Fibroblast of skin of abdomen (primary cell): Measurements from ENCODE around the gene BTBD9.

ENCODE experiments used
- DNase-seq: peaks from one replicate; pipeline ENCODE4 v3.0.0-alpha.2; 2013

BTBD9 gene

DNA sequence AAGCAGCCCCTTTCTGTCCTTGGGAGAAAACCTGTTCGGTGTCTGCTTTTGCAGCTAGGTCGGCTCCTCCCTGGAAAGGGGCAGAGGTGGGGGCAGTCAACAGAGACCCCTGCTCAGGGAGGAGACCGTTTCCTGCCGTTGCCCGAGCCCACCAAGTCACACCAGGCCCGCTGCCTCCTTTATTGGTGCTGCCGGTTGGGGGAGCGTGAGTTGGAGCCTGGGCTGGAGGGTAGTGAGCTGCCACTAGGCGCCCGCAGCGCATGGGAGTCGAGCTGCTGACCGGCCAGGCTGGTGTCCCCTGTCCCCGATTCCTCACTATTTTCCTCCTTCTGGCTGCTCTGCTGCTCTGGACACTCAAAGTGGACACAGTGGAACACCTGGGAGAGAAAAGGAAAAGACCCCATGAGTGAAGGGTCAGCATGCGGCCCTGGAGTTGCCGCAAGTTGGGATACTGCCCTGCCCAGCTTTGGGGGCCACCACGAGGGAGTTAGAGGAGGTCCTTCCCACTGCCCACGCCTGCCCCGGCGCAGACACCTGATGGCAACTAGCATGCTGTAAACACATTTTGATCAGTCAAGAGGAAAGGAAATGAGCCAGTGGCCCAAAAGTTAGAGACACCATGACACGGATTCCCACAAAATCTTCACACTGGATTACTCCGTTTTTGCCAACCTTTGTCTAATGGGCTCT lies 464.8 kb downstream of the BTBD9 start:
- DNase-seq = no peak

DNA sequence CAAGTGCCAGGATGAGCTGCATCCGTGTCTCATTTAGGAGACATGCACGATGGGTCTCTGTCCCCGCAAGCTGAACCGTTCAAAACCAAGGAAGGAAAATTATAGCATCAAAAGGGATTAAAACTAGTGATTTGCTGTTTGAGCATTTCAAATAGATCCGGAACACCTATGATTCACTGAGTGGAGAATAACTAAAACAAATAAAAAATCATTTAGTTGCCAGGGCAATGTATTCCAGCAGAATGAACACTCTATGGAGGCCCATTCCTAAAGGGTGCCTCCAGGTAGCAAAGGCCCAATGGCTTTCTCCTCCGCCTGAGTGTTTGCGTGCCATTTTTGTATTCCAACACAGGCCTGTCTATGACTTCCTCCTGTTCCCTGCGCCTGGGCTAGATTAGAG lies 465.4 kb downstream of the BTBD9 start:
- no peak for DNase-seq

DNA sequence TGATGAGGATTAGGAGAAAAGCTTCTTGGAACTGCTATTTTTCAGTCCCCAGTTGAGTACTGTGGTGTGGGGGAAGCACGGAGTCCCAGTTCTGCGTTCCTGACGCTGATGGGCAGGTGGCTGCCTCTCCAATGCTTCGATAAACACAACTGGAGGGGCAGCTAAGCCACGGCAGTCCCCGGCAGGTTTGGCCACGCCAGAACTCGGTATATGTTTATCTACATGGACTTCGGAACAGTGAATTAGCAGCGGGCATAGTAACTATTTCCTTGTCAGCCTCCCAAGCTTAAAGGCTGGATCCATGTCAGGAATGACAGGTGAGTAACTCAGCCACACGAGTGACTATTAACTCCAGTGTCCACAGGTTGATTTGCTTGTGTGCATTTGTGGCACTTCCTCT lies 465.8 kb downstream of the BTBD9 start:
- DNase-seq = no peak

DNA sequence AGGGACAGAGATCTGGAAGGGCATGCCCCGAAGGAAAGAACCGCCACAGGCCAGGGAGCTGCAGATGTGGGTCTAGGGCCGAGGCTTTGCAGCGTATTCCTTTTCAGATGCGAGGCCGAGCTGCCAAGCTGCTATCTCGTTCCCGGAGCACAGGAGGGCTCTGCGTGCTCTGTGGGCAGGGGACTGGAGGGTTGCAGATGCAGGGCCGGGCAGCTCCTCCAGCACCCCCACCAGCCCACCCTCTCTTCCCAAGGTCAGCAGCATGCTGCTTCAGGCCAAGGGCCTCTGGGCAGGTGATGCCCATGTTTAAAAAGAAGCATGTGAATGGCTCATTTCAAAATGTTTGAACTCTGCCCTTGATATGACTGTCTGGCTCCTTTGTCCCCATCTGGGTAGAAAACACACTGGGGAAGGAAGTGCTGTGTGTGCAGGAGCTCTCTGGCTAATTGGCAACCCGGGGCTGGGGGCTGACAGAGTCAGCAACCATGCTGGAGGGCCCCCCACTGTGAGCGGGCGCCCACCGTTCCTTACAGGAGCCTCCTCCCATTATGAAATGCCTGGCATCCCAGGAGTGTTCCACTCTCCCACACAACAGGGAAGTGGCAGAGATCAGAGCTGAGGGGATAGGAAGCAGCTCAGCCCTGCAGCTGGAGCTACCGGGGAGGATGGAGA lies 466.9 kb downstream of the BTBD9 start:
- no peak for DNase-seq

DNA sequence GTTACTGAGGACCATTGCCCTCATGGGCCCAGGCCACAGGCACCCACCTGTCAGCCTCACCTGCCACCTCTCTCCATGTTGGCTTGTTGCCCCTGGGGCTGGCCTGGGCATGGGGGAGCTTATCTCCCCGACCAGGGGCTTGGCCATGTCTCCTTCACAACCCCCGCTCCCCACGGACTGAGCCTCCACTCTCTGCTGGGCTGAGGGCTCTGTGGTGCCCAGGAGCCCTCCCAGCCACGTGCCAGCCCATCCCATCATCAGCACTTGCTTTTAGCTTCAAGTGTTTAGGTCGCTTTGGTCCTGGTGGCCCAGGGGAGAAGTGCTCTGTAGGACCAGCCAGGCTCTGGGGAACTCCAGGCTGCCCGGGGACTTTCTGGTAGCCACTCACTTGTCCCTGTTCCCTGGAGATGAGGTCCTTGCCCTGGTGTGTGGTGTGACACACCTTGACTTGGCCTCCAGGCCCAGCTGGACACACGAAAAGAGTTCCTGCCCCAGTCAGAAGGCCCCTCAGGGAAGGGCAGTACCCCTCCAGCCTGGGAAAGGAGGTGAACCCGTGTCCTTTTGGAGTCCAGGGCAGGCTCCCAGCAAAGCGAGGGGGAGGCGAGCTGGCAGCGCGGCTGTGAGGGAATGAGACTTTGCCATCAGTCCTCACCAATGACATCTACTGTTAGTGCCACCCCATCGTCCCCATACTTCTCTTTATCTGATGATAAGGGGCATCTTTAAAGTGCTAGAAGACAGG lies 467.6 kb downstream of the BTBD9 start:
- DNase-seq = no peak

DNA sequence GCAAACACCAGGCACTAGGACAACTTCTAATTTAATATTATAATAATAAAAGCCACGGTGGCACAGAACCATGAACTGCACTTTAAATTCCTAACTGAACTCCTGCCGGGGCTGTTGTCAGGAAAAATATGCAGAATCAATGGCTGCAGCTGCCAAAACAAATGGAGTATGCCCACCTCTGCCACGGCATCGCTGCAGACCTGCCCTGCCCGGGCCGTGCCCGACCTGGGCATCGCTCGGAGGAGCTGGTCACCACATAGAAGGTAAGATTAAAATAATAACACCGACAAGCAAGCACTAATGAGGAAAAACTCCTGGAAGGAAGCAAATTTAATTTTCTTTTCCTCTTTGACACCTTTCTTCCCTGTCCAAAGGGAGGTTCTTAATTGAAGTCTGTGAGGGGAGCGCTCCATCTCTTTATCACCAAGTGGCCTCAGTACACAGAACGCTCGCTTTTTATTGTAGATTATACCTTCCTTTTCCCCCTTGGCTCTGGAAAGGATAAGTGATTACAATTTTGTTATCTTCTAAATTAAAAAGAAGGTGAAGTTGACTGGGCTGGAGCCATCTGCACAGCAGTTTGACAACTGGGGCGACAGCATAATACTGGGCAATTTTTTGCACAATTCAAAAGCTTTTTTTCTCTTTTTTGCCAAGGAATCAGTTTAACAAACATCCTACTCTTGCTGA lies 468.9 kb downstream of the BTBD9 start:
- no peak for DNase-seq

DNA sequence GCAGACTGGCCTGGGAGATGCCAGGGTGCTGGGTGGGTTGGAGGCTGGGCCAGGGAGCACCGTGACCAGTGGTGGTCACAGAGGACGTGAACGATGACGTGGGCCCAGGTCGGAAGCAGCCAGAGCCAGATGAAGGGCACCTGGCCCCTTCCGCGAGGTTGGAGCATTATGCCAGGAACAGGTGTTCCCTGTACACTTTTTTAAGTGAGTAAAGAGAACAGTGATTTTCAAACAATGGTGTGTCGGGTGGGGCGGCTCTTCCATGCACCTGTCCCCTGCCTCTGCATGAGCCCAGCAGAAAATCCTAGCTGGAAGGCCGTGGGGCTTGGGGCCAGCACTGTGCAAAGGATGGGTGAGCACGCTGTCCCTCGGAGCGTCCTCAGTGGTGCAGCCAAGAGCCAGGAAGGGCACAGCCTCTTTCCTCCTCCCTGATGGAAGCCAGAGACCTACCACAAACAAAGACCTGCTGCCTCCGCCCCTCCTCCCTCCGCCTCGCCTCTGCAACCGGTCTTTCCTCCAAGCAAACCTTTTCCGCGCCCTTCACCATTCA lies 469.7 kb downstream of the BTBD9 start:
- DNase-seq = no peak

DNA sequence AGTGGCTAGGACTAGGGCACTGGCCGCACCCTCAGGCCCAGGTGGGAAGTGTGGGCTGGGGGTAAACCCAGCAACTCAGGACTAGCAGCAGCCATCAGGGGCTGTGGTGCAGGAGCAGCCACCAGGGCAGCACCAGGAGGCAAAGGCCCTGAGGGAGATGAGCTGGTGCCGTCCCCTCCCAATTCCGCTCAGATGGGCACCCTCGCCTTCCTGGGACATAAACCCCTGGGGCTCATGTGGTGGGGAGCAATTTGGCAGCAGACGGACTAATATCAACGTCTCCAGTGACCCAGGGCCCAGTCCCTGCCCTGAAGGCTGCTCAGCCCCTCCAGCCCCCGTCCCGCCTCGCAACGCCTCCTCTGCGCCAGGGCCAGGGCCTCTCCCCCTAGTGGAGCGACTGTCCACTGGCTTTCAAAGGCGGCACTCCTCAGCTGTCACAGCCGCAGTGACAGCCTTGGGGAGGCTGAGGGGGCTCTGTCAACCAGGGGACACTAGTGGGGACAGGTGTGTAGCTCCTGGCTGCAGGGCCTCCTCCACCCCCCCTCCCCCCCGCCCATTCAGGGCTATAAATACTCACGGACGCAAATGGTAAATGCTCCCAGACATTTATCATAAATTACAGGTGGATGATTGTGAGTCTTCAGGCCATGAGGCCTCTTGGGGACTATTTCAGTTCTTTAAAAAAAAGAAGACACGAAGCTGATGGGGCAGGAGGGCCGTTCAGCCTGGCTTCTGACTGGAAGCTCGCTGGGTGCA lies 470.3 kb downstream of the BTBD9 start:
- no peak for DNase-seq

DNA sequence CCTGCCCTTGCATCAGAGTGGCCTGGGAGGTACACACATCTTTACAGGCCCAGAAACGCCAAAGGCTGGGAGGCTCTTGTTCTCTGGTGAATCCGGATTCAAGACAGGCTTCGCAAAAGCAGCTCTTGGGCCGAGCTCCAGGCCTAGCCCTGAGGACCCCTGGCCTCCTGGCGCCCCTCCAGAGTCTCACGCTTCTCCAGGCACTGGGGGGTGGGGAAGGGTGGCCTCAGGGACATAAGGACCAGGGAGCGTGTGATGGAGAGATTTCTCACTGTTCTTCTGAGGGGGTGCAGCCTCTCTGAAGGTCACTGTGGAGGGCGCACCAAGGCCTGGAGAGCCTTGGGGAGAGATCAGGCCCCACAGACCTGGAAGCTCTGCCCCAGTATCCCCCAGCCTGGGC lies 471.0 kb downstream of the BTBD9 start:
- no peak for DNase-seq

DNA sequence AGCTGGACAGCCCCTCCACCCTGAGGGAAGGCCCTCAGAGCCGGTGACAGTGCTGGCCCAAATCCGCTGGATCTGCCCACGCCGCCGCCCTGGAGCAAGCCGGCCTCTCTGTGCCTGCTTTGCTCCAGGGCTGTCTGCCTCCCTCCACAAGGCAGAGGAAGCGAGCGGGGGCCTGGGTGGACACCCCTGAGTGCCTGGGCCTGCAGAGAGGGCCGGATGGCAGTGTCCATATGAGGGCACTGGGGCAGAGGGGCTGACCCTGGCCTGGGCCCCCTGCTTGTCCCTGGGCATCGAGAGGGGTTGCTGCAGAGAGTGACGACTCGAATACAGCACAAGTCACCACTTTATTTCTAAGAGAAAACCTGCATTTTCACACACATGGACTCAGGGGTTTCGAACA lies 471.6 kb downstream of the BTBD9 start:
- no peak for DNase-seq

DNA sequence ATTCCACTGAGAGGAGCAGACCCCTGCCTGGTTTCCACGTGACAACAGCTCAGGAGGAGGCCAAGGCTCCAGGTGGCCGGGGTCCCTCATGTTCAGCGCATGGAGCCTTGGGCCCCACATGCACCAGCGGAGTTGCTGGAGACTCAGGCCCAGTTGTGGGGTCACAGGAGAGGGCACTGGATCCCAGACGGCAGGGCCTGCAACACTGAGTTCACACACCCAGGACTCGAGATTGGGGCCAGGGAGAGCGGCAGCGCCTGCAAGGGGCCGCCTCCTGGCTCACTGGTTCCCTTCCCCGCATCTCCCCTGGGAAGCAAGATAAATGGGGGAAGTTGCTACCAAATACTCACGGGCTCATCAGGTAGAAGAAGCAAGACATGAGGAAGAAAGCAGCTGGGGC lies 472.1 kb downstream of the BTBD9 start:
- DNase-seq = no peak

DNA sequence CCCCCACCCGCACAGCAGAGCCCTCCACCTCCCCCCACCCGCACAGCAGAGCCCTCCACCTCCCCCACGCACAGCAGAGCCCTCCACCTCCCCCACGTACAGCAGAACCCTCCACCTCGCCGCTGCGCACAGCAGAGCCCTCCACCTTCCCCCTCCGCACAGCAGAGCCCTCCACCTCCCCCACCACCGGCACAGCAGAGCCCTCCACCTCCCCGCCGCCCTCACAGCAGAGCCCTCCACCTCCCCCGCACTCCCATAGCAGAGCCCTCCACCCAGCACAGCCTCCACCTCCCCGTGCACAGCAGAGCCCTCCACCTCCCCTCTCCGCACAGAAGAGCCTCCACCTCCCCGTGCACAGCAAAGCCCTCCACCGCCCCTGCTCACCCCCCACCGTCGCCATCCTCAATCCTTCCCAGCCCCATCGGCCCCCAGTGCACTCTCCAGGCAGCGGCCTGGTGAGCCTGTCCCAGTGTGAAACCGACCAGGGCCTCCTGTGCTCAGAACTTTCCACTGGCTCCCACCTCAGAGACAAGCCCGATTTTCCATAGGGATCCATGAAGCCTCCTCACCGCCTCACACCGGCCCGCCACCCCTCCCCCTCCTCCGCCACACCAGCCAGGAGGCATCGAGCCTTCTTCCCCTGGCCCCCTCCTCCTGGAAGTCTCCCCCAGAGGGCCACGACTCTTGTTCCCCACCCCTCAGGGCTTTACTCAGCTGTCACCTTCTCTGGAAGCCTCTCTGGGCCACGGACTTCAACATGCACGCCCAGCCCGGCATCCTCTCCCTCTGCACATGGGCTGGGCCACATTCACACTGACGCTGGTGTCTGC lies 473.1 kb downstream of the BTBD9 start:
- no peak for DNase-seq

DNA sequence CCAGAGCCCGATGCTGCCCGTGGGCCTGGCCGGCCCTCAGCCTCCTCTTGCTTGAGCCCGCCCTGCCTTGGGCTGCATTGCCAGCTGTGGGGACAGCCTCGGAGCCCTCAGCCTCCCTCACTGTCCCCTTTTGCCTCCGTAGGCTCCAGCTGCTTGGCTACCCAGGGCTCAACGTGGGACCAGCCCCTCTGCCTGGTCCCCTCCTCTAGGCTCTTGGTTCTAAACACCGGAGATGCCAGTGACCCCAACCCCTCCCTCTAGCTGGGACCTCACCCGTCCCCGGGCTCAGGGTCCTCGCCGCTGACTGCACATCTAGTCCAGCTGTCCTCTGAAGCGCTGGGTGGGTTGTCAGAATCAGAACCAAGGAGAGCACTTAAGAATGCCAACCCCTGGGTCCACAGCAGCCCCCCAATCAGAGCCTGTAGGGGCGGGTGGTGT lies 475.0 kb downstream of the BTBD9 start:
- DNase-seq = no peak

DNA sequence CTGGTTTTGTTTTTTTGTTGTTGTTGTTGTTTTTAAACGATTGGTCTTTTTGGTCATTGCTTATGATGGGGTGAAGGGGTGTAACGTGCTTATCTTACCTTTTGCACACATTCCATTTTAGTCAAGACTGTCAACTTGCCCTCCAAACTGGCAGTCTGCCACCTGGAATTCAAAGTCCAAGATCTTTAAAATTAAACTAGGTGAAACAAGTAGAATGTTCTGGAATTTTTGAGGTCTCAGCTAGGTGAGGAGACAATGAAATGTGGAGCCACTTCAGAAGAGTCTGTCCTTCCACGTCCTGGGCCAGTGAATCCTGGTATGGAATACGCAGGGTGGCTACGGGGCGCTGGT lies 475.6 kb downstream of the BTBD9 start:
- no peak for DNase-seq

DNA sequence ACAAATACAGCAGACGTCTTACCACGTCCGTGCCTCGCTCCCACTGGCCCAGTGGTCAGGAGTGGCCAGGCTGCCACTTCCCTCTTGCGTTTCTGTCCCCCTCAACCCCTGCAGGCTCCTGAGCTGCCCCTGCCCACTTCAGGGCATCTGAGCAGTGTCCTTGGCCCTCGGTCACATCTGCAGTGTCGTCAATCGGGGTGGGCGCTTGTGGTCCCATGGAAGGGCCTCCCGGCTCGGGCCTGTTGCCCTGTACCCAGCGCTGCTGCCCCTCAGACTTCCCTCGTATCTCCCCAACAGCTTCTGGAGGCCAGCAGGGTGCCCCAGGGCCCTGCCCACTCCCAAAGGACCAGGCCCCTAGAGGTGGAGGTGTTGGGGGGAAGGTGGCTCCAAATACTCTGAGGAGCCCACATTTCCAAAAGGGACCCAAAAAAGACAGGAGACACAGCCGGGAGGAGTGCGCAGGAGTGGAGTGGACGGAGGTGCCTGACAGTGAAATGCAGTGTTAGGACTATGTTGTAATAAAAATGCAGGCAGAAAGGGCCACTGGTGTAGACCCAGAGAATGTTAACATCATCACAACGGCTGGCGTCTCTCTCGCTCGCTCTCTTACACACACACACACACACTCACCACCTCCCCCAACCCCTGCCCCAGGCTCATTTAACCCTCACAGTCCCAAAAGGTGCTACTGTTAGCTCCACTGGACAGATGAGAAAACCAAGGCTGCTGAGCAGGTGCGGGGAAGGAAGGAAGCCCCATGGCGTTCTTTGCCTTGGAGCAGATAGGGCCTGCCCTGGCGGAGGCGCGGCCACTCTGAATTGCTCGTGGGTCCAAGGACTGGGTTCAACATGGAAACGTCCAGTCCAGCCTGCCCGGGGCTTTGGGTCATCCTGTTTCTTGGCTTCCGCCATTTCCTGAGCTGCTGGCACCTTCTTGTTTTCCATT lies 476.3 kb downstream of the BTBD9 start:
- no peak for DNase-seq

DNA sequence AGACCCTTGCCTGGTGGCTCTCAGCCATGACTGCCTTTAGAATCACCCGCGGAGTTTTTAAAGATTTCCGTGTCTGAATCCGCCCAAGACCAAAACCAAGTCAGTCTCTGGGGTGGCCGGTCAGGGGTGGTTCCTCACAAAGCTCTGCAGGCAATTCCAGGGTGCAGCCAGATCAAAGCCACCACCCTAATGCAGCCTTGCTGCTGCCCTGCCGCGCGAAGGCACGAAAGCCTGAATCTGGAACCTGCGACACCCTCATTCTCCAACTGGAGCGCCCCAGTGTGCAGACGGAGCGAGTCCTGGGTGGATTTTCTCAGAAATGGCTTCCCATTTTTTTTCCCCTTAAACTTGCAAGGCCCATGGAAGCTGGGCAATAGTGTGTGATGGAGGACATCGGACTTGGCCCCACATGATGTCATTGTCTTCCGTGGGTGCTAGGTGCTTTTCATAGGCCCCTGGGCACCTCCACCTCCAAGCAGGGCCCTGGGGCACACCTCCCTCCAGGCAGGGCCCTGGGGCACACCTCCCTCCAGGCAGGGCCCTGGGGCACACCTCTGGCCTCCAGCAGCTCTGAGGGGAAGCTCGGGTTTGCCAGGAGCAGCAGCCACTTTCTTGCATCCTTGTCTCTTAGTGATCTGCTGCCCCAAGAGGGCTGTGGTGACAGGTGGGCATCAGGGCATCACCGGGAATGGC lies 477.1 kb downstream of the BTBD9 start:
- DNase-seq = no peak

DNA sequence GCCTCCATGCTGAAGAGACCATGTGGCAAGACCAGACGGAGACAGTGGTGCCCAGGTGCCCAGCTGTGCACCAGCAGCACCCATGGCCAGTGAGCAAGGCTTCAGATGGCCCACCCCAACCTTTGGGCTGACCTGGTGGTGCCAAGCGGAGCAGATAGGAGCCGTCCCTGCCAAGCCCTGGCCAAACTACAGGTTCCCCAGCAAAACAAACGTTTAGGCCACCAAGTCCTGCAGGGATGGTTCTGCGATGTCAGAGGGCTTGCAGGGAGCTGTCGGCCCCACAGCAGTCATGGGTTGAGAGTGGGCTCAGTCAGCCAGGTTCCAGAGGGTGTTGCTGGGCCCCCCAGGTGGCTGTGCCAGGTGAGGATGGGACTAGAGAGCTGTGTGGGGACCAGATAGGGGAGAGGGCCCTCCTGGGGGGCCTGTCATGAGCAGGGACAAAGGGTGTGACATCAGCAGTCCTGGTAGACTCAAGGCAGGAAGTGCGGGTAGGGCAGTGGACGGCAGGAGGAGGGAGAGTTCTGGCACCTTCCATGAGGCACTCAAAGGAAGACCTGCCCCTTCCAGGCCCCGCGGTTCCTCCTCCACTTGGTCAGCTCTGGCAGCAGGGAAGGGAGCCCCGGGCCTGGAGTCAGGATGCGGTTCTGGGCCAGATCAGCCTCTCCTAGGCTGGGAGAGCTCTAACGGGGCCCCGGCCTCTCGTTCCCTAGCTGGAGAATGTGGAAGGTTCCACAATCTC lies 477.8 kb downstream of the BTBD9 start:
- no peak for DNase-seq

DNA sequence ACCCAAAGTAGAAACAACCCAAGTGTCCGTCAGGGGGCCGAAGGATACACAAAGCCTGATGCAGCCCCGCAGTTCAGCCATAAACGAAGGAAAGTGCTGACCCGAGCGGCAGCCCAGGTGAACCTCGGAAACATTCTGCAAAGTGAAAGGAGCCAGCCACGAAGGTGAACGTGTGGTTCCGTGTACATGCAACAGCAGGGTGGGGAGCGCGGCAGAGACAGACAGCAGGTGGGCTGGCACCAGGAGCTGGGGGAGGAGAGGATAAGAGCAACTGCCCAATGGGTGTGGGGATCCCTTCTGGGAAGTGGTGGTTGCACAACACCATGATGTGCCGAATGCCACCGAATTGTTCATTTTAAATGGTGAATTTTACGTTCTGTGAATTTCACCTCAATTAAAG lies 478.4 kb downstream of the BTBD9 start:
- DNase-seq = no peak

DNA sequence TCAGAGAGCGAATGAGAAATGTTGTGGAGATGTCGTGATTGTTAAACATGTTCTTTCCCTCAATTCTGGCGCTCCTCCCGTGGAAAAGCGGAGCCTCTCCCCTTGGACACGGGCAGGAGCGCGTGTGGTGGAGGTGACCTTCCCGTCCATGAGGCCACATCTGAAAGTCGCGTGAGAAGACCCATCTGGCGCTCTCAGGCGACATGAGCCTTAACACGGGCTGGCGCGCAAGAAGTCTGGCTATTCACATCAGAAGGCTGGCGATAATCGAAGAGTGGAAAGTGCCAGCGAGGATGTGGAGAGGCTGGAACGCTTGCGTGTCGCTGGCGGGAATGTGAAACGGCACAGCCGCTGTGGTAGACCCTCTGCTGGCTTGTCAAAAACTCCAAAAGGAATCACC lies 478.9 kb downstream of the BTBD9 start:
- DNase-seq = no peak
